ENCODE data around the gene MBNL1.

DNA sequence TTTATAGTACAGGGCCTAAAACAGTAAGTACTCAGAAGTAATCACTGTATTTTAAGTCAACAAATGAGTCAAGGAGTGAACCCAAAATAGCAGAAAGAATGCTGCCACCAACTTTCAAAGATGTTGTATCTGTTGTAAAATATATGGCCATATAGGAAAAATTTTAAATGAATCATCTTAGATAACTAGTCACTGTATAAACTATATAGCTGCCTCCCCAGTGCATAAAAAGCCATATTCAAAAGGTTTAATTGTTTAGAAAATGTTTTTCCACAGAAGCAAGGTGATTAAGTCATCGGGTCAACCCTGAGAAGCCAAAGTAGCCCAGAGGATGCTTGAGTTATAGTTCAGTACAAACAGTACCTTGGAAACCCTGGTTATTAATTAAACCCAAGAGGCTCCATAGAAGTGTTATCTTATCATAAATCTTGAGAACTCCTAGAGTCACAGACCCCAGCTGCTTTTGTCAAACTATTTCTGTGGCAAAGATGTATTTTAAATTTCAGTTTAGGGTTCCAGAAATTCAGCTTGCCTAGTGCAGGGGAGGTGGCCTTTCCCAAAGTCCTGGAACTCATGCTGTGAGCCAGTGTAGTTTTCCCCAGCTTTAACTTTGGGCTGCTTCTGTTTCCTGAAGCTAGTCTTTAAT lies 39.2 kb downstream of the MBNL1 start:
- TF ChIP-seq POLR2A (IDR thresholded peaks at IDR 0.05): no peak
- TF ChIP-seq, protein P1, sequence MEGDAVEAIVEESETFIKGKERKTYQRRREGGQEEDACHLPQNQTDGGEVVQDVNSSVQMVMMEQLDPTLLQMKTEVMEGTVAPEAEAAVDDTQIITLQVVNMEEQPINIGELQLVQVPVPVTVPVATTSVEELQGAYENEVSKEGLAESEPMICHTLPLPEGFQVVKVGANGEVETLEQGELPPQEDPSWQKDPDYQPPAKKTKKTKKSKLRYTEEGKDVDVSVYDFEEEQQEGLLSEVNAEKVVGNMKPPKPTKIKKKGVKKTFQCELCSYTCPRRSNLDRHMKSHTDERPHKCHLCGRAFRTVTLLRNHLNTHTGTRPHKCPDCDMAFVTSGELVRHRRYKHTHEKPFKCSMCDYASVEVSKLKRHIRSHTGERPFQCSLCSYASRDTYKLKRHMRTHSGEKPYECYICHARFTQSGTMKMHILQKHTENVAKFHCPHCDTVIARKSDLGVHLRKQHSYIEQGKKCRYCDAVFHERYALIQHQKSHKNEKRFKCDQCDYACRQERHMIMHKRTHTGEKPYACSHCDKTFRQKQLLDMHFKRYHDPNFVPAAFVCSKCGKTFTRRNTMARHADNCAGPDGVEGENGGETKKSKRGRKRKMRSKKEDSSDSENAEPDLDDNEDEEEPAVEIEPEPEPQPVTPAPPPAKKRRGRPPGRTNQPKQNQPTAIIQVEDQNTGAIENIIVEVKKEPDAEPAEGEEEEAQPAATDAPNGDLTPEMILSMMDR (IDR thresholded peaks at IDR 0.05): no peak
- TF ChIP-seq EP300 (IDR thresholded peaks at IDR 0.05): no peak
